ENCODE results near the gene GRM2. TPM values are rescaled to one million over a fixed set of nuclear protein-coding genes. Genes with fewer than 3 reads are reported as not detected.

GRM2 gene
- total and polyA plus RNA-seq, 2 of the 8 experiments (the other 6 are each of a cell fraction or from before 2014, with no cell fraction given): 3.9 to 10.5 TPM

- no peak overlapping the region for H4K91ac ChIP-seq (replicated peaks; ENCODE audit: insufficient read length, low read length)
- no peak overlapping the region for H3K18ac ChIP-seq (ENCODE audit: extremely low read depth, low read length)
- ChIA-PET CTCF (ENCODE audit: partially characterized antibody) (interaction anchor here (1.5 to 7.0 kb wide), 5 partner anchors 14 to 36 kb away, joined by 5 to 61 read pairs (median 26); partner anchors contain the start of gene TEX264), POLR2A (ENCODE audit: partially characterized antibody) (interaction anchor here (0.9 to 1.5 kb wide), 3 partner anchors 36 to 107 kb away, joined by 3 to 5 read pairs (median 3); no protein-coding TSS in a partner anchor)
- no peak overlapping the region for H2BK5ac ChIP-seq (ENCODE audit: low read depth, low read length)
- no peak overlapping the region for H3K23ac ChIP-seq (ENCODE audit: insufficient read length)
- peaks cover 11% of the 10 kb centered on the region; the same call in 1 of the 2 replicates for H3K23me2 ChIP-seq (ENCODE audit: low read depth, low read length)
- H2BK120ac ChIP-seq (replicated peaks; ENCODE audit: low read depth, low read length): no peak overlapping the region
- H3K14ac ChIP-seq (ENCODE audit: insufficient read length): no peak overlapping the region
- no peak overlapping the region for H3K27ac ChIP-seq (ENCODE audit: low read depth, low read length)
- H3K9ac ChIP-seq (replicated peaks in 1 of 4; ENCODE audit: extremely low read depth in 1 of 4, low read depth in 3 of 4, low read length in 3 of 4): no peak overlapping the region
- peak overlapping the region in 1 of 2 experiments; percentile 21; a peak in 1 of 4 replicates for H3K4me2 ChIP-seq (ENCODE audit: insufficient read depth in 1 of 2, low read depth in 2 of 2, low read length in 2 of 2)
- no peak overlapping the region for H2AK5ac ChIP-seq (ENCODE audit: low read depth, low read length)
- no peak overlapping the region for H2BK20ac ChIP-seq (ENCODE audit: low read length)
- DNase-seq (ENCODE audit: low read depth in 1 of 2, low spot score in 2 of 2) (no peak), FAIRE-seq (no peak)
- H3K56ac ChIP-seq (replicated peaks; ENCODE audit: insufficient read length, low read depth, low read length): no peak overlapping the region
- no peaks in the 10 kb centered on the region for H3K79me2 ChIP-seq (ENCODE audit: control insufficient read depth in 1 of 2, insufficient read depth in 2 of 2, low read length in 2 of 2)
- no peak overlapping the region for H3K4me3 ChIP-seq (ENCODE audit: extremely low read depth in 1 of 4, insufficient read depth in 2 of 4, low read depth in 3 of 4, low read length in 4 of 4)
- H3K4me1 ChIP-seq (replicated peaks in 1 of 4; ENCODE audit: control insufficient read depth in 3 of 4, insufficient read depth in 4 of 4, low read length in 3 of 4): peaks cover 0 to 34% (median 22%) of the 10 kb centered on the region in 4 experiments; a peak in 6 of 7 replicates
- 73% methylated on average over 3 of the region's 3 CpGs; no CpG with 5 or more reads in 1 of the 2 experiments for WGBS, 2 experiments (ENCODE audit: extremely low coverage in 1 of 2, insufficient coverage in 1 of 2, insufficient read length in 1 of 2, insufficient replicate concordance in 2 of 2, low coverage in 1 of 2, low lambda C conversion rate in 2 of 2, missing lambda C conversion rate in 1 of 2)
- no peak overlapping the region for H2BK15ac ChIP-seq (ENCODE audit: low read length)
- H4K8ac ChIP-seq (ENCODE audit: extremely low read depth, insufficient read depth, low read length): no peak overlapping the region
- no peak overlapping the region for H2AFZ ChIP-seq (ENCODE audit: low read length)
- H3K9me3 ChIP-seq (ENCODE audit: insufficient read depth in 2 of 2, low read depth in 1 of 2, low read length in 1 of 2): no peaks in the 10 kb centered on the region
- no peak overlapping the region for H2BK12ac ChIP-seq (ENCODE audit: low read depth, low read length)
- H3K79me1 ChIP-seq (ENCODE audit: low read depth, low read length): no peaks in the 10 kb centered on the region
- no peak for TF ChIP-seq RNF2 (IDR thresholded peaks at IDR 0.05; ENCODE audit: borderline replicate concordance, low read depth, low read length, missing control alignments, poor library complexity, severe bottlenecking)
- TF ChIP-seq YY1 (IDR thresholded peaks at IDR 0.05; ENCODE audit: low read depth, low read length): no peak
- H3K36me3 ChIP-seq (ENCODE audit: control insufficient read depth in 2 of 4, insufficient read depth in 4 of 4, low read length in 3 of 4): no peaks in the 10 kb centered on the region
- H3K27me3 ChIP-seq (replicated peaks in 1 of 4; ENCODE audit: control insufficient read depth in 3 of 4, extremely low read depth in 1 of 4, insufficient read depth in 3 of 4, low read length in 3 of 4): peaks cover 13 to 24% (median 23%) of the 10 kb centered on the region in 4 experiments; a peak in 6 of 7 replicates
- H3K4ac ChIP-seq (replicated peaks; ENCODE audit: insufficient read length, low read depth, low read length): no peak overlapping the region
- H4K5ac ChIP-seq (ENCODE audit: insufficient read length, low read depth, low read length): no peak overlapping the region
- peaks cover 4 to 25% of the 10 kb centered on the region in 2 experiments for H4K20me1 ChIP-seq (replicated peaks in 1 of 2; ENCODE audit: control insufficient read depth in 1 of 2, insufficient read depth in 2 of 2, low read length in 2 of 2)
These were observed 815 bp upstream of the GRM2 start for GRCh38 chr3:51706021-51706485.

Data from H1 (cell line).